Epithelial cell of proximal tubule (primary cell): ENCODE measurements around the gene GSDME. TPM values are rescaled to one million over a fixed set of nuclear protein-coding genes. Genes with fewer than 3 reads are reported as not detected.

Source experiments
- DNase-seq: peaks from one replicate; pipeline ENCODE4 v3.0.0-alpha.2; 2011; ENCODE audit warnings: low read depth
- H3K4me3 ChIP-seq: 2 replicates; pipeline ENCODE4 v1.5.1; 2011; ENCODE audit warnings: low read depth, mild to moderate bottlenecking, low read length
- total RNA-seq: library from RNA; depleted of rRNA; stranded (reverse); fragments of >200 nt; gene quantifications from 2 replicates; pipeline ENCODE4 v1.2.3, GENCODE V29; 2015
- TF ChIP-seq, protein P1 (sequence below): conservative IDR thresholded peaks from 2 replicates; pipeline ENCODE4 v1.5.1; 2012; ENCODE audit warnings: low read depth, mild to moderate bottlenecking, low read length

Gene GSDME
- total RNA-seq, 1 donor from 2014 or later, result 73.6 TPM

- DNase-seq, result no peak
- no peak overlapping the region for H3K4me3 ChIP-seq
- TF ChIP-seq, protein P1, sequence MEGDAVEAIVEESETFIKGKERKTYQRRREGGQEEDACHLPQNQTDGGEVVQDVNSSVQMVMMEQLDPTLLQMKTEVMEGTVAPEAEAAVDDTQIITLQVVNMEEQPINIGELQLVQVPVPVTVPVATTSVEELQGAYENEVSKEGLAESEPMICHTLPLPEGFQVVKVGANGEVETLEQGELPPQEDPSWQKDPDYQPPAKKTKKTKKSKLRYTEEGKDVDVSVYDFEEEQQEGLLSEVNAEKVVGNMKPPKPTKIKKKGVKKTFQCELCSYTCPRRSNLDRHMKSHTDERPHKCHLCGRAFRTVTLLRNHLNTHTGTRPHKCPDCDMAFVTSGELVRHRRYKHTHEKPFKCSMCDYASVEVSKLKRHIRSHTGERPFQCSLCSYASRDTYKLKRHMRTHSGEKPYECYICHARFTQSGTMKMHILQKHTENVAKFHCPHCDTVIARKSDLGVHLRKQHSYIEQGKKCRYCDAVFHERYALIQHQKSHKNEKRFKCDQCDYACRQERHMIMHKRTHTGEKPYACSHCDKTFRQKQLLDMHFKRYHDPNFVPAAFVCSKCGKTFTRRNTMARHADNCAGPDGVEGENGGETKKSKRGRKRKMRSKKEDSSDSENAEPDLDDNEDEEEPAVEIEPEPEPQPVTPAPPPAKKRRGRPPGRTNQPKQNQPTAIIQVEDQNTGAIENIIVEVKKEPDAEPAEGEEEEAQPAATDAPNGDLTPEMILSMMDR, result no peak
Observed at GRCh38 chr7:24703296-24703695, 54.0 kb downstream of the GSDME start.

GRCh38 chr7:24702755-24703154 is 54.5 kb downstream of the GSDME start:
- no peak for DNase-seq
- no peak overlapping the region for H3K4me3 ChIP-seq
- TF ChIP-seq, protein P1, result no peak

- H3K4me3 ChIP-seq, result no peak overlapping the region
- peak; percentile 25 for DNase-seq
- TF ChIP-seq, protein P1, result no peak
Observed at GRCh38 chr7:24701261-24702235, 55.7 kb downstream of the GSDME start.

- H3K4me3 ChIP-seq, result no peak overlapping the region
- DNase-seq, result no peak
- TF ChIP-seq, protein P1, result no peak
Observed at GRCh38 chr7:24700521-24701260, 56.6 kb downstream of the GSDME start.

- TF ChIP-seq, protein P1, result no peak
- H3K4me3 ChIP-seq, result no peak overlapping the region
- DNase-seq, result no peak
Observed at GRCh38 chr7:24698531-24699266, 58.6 kb downstream of the GSDME start.

DNA sequence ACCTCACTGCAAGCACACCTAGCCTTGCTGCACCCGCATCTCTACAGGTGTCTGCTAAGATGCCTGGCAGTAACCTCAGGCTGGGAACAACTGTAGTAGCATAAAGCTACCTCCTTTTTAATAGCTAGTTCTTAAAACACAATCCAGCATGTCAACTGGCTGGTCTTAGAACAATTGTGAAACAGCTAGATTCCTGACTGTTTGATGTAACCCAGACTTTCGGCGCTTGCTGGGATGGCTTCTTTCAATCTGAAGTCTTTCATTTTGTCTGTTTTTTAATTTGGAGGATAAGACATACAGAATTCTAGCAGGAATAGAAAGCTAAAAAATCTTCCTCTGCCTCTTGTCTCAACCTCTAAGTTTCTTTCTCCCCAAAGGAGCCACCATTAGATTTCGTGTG is 59.8 kb downstream of the GSDME start:
- TF ChIP-seq, protein P1, result no peak
- DNase-seq, result no peak
- no peak overlapping the region for H3K4me3 ChIP-seq
